ENCODE data around the gene TIPRL. TPM values are rescaled to one million over a fixed set of nuclear protein-coding genes. Genes with fewer than 3 reads are reported as not detected.
"Not testable (repeated sequence)": the region's sequence is repeated elsewhere in the genome, so short reads cannot be mapped to it uniquely, and the experiment has no call there.

The TIPRL gene
- polyA plus RNA-seq, 4 donors, result 41.0 to 58.9 (median 56.3) TPM

GRCh38 chr1:168157638-168158037 lies 21.1 kb upstream of the TIPRL start:
- no peak for DNase-seq (ENCODE audit: low read depth in 4 of 4, low spot score in 3 of 4)

GRCh38 chr1:168159251-168159650 lies 19.5 kb upstream of the TIPRL start:
- DNase-seq (ENCODE audit: low read depth in 4 of 4, low spot score in 3 of 4), result no peak

- DNase-seq (ENCODE audit: low read depth in 4 of 4, low spot score in 3 of 4), result no peak
These were observed 18.8 kb upstream of the TIPRL start for GRCh38 chr1:168159979-168160378.

- no peak for DNase-seq (ENCODE audit: low read depth in 4 of 4, low spot score in 3 of 4)
These were observed 17.3 kb upstream of the TIPRL start for GRCh38 chr1:168161459-168161858.

GRCh38 chr1:168163670-168164069 lies 15.1 kb upstream of the TIPRL start:
- no peak for DNase-seq (ENCODE audit: low read depth in 4 of 4, low spot score in 3 of 4)

GRCh38 chr1:168164771-168165170 lies 14.0 kb upstream of the TIPRL start:
- DNase-seq (ENCODE audit: low read depth in 4 of 4, low spot score in 3 of 4), result no peak

- no peak for DNase-seq (ENCODE audit: low read depth in 4 of 4, low spot score in 3 of 4)
These were observed 11.0 kb upstream of the TIPRL start for GRCh38 chr1:168167806-168168205.

- DNase-seq (ENCODE audit: low read depth in 4 of 4, low spot score in 3 of 4), result no peak
These were observed 7.9 kb upstream of the TIPRL start for GRCh38 chr1:168170564-168171508.

GRCh38 chr1:168172250-168172915 lies 6.4 kb upstream of the TIPRL start:
- no peak for DNase-seq (ENCODE audit: low read depth in 4 of 4, low spot score in 3 of 4)

GRCh38 chr1:168178227-168178637 lies 530 bp upstream of the TIPRL start:
- no peak for DNase-seq (ENCODE audit: low read depth in 4 of 4, low spot score in 3 of 4)

- peak in 2 of 4 donors; percentile 4 to 17 for DNase-seq (ENCODE audit: low read depth in 4 of 4, low spot score in 3 of 4)
These were observed 831 bp downstream of the TIPRL start for GRCh38 chr1:168179438-168180147.

- no peak for DNase-seq (ENCODE audit: low read depth in 4 of 4, low spot score in 3 of 4)
These were observed 1.4 kb downstream of the TIPRL start for GRCh38 chr1:168180148-168180524.

GRCh38 chr1:168181063-168181720 lies 2.4 kb downstream of the TIPRL start:
- not testable (repeated sequence) for DNase-seq (ENCODE audit: low read depth in 4 of 4, low spot score in 3 of 4)

- no peak for DNase-seq (ENCODE audit: low read depth in 4 of 4, low spot score in 3 of 4)
These were observed 8.4 kb downstream of the TIPRL start for GRCh38 chr1:168187177-168187576.

GRCh38 chr1:168190403-168190802 lies 11.6 kb downstream of the TIPRL start:
- DNase-seq (ENCODE audit: low read depth in 4 of 4, low spot score in 3 of 4), result no peak

GRCh38 chr1:168195199-168196135 lies 16.7 kb downstream of the TIPRL start:
- no peak for DNase-seq (ENCODE audit: low read depth in 4 of 4, low spot score in 3 of 4)

- no peak for DNase-seq (ENCODE audit: low read depth in 4 of 4, low spot score in 3 of 4)
These were observed 20.3 kb downstream of the TIPRL start for GRCh38 chr1:168199056-168199455.

- no peak for DNase-seq (ENCODE audit: low read depth in 4 of 4, low spot score in 3 of 4)
These were observed 24.3 kb downstream of the TIPRL start for GRCh38 chr1:168202941-168203654.

GRCh38 chr1:168206111-168206510 lies 27.3 kb downstream of the TIPRL start:
- no peak for DNase-seq (ENCODE audit: low read depth in 4 of 4, low spot score in 3 of 4)

All from right renal pelvis (tissue), 4 donors.